Inferior parietal cortex (tissue), 1 donor: ENCODE results near the gene AQP12A.

Source experiments
- DNase-seq: peaks from one replicate; pipeline ENCODE4 v3.0.0-alpha.2; 2016; ENCODE audit errors: extremely low spot score

AQP12A gene

DNA sequence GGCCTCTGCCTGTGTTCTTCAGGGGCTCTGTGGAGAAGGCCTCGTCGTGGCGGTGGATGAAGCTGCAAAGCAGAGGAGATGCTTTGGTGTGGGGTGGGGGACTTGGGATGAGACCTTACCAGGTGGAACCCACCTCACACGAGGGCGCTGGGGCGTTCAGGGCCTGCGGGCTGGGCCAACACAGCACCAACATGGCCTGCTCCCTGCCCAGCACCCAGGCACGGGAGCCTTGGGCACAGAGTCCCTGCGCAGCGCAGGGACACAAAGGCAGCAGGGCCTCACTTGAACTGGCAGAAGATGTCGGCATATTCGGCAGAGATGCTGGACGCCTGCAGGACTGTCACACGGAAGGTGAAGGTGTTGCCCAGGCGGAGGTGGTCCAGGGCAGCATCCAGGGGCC, 53.8 kb downstream of the AQP12A start:
- DNase-seq: no peak

DNA sequence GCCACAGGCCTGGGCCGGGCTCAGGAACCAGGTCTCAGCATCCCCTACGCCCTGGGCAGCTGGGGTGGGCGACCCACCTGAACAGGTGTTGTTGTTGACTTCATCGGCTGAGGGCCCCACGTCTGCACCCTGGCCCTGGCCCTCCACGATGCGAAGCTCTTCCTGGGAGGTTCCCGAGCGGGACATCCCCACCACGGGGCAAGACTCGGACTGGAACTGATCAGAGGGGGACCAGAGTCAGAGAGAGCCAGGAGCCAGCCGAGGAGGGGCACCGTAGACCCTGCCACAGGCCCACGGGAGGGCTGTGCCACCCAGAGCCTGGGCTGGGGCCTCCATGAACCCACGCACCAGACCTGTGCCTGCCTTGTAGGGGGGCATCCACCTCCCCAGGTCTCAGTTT, 54.3 kb downstream of the AQP12A start:
- DNase-seq: no peak

DNA sequence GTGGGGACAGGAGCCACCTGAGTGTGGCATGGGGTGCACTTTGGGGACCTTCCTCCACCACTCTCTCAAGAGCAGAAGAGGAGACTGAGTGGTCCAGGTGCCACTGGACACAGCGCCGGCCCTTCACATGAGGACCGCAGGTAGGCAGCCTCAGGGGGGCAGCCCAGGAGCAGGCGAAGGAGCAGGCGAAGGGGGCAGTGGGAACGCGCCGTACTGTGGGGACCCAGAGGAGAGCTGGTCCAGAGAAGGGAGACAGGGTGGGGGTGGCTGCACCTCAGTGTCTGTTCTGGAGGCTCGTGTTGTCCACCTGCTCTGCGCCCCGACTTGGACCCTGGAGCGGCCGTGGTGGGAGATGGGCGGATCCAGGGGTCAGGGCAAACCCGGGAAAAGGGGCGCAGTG, 55.0 kb downstream of the AQP12A start:
- DNase-seq: no peak

DNA sequence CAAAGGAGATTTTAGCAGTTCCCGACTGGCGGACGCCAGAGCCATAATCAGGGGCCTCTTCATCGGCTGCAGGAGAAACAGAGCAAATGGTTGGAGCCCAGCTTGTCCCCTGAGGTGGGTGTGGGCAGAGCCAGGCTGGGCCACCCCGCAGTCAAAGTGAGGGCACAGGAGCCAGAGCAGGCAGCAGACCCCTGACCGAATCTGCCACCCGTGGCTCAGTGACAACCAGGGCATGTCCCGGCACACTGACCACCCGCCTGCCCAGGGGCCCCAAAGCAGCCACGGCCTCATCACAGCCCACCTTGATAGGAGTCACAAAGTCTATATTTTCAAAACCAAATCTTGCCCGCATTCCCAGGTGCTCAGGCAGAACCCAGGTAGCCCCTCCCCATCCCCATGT, 55.6 kb downstream of the AQP12A start:
- no peak for DNase-seq
